Measurements from ENCODE around the gene VAPA. TPM values are rescaled to one million over a fixed set of nuclear protein-coding genes. Genes with fewer than 3 reads are reported as not detected.

VAPA gene
- total and polyA plus RNA-seq, 9 of the 15 experiments (the other 6 are each of a cell fraction or from before 2014, with no cell fraction given): 219 to 902 (median 526) TPM

DNA sequence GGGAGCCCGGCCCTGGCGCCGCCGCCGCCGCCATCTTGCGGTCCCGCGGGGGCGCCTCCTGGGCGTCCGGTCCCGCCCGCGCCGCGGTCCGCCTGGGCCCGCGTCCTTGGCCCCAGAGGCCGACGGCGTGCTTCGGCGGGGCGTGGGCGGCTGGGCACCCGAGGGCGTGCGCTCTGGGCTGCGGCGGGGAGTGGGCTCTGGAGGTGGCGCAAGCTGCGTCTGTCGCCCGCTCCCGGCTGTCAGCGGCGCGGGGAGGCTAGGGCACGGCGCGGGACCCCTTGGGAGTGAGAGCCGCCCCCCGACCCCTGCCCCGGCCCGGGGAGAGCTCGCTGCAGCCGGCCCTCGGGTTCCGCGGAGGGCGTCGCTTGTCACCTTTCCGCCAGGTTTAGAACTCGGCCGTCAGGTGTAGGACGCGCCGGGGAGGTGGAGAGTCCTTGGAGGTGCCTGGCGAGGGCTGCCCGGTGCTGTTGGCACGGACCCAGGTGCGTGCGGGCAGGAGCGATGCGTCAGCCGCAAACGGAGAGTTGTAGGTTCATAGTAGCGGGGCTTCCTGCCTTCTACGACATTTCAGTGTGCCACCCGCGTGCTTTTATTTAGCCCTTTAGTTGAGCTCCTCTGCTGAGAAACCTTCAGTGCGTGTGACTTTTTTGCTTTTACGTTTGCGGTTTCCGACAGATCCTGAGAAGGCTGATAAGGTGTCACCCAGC is 921 bp downstream of the VAPA start (continued):
- TF ChIP-seq, protein P1, sequence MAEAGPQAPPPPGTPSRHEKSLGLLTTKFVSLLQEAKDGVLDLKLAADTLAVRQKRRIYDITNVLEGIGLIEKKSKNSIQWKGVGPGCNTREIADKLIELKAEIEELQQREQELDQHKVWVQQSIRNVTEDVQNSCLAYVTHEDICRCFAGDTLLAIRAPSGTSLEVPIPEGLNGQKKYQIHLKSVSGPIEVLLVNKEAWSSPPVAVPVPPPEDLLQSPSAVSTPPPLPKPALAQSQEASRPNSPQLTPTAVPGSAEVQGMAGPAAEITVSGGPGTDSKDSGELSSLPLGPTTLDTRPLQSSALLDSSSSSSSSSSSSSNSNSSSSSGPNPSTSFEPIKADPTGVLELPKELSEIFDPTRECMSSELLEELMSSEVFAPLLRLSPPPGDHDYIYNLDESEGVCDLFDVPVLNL (CRISPR knock-in tag; IDR thresholded peaks at IDR 0.05; ENCODE audit: low read depth): no peak
- TF ChIP-seq NCOA1 (IDR thresholded peaks at IDR 0.05; ENCODE audit: low read depth) (no peak), CBX3 (IDR thresholded peaks at IDR 0.05; ENCODE audit: borderline replicate concordance in 1 of 2, low read length in 2 of 2) (peak in 1 of 2 experiments; percentile 48; a peak in 1 of 3 replicates), NR2F6 (CRISPR knock-in tag; IDR thresholded peaks at IDR 0.05) (peak; percentile 75; the same call in 1 of the 2 replicates), ETS2 (tag; IDR thresholded peaks at IDR 0.05; ENCODE audit: borderline replicate concordance, poor library complexity, severe bottlenecking) (no peak), TCFL5 (CRISPR knock-in tag; conservative IDR thresholded peaks at IDR 0.05) (0 out of 2 replicates have a peak, but pooled peaks have one; percentile 55), SOX6 (IDR thresholded peaks at IDR 0.05) (peak; percentile 56; the same call in 1 of the 2 replicates), SMARCC2 (IDR thresholded peaks at IDR 0.05; ENCODE audit: low read depth) (no peak), SLC30A9 (CRISPR knock-in tag; IDR thresholded peaks at IDR 0.05) (no peak), TBP (optimal IDR thresholded peaks at IDR 0.05; ENCODE audit: low read depth, low read length) (peak; percentile 77), FOXK1 (CRISPR knock-in tag; IDR thresholded peaks at IDR 0.05; ENCODE audit: borderline replicate concordance) (no peak; the same call in 1 of the 2 replicates), KDM5B (IDR thresholded peaks at IDR 0.05; ENCODE audit: insufficient replicate concordance, low read depth, low read length) (peak; percentile 61), TCF3 (CRISPR knock-in tag; IDR thresholded peaks at IDR 0.05) (peak; percentile 73), PTRF (tag; IDR thresholded peaks at IDR 0.05) (no peak), PML (IDR thresholded peaks at IDR 0.05; ENCODE audit: low read length) (peak; percentile 46; the same call in 1 of the 2 replicates), RB1 (IDR thresholded peaks at IDR 0.05; ENCODE audit: low read depth) (no peak), L3MBTL2 (IDR thresholded peaks at IDR 0.05) (peak; percentile 59; the same call in 1 of the 2 replicates), BCL6 (CRISPR knock-in tag; IDR thresholded peaks at IDR 0.05) (no peak), XRCC4 (IDR thresholded peaks at IDR 0.05; ENCODE audit: extremely low read depth, insufficient read depth, insufficient read length) (no peak), PTTG1 (tag; IDR thresholded peaks at IDR 0.05; ENCODE audit: low read depth) (no peak), CC2D1A (IDR thresholded peaks at IDR 0.05) (no peak; the same call in 1 of the 2 replicates), FOS (IDR thresholded peaks at IDR 0.05; ENCODE audit: extremely low read depth, insufficient read length) (no peak)
- TF ChIP-seq, protein P2, sequence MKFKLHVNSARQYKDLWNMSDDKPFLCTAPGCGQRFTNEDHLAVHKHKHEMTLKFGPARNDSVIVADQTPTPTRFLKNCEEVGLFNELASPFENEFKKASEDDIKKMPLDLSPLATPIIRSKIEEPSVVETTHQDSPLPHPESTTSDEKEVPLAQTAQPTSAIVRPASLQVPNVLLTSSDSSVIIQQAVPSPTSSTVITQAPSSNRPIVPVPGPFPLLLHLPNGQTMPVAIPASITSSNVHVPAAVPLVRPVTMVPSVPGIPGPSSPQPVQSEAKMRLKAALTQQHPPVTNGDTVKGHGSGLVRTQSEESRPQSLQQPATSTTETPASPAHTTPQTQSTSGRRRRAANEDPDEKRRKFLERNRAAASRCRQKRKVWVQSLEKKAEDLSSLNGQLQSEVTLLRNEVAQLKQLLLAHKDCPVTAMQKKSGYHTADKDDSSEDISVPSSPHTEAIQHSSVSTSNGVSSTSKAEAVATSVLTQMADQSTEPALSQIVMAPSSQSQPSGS (CRISPR knock-in tag; IDR thresholded peaks at IDR 0.05): no peak
- TF ChIP-seq, protein P3, sequence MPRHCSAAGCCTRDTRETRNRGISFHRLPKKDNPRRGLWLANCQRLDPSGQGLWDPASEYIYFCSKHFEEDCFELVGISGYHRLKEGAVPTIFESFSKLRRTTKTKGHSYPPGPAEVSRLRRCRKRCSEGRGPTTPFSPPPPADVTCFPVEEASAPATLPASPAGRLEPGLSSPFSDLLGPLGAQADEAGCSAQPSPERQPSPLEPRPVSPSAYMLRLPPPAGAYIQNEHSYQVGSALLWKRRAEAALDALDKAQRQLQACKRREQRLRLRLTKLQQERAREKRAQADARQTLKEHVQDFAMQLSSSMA (CRISPR knock-in tag; IDR thresholded peaks at IDR 0.05): 0 out of 2 replicates have a peak, but pooled peaks have one; percentile 65
- TF ChIP-seq, protein P4, sequence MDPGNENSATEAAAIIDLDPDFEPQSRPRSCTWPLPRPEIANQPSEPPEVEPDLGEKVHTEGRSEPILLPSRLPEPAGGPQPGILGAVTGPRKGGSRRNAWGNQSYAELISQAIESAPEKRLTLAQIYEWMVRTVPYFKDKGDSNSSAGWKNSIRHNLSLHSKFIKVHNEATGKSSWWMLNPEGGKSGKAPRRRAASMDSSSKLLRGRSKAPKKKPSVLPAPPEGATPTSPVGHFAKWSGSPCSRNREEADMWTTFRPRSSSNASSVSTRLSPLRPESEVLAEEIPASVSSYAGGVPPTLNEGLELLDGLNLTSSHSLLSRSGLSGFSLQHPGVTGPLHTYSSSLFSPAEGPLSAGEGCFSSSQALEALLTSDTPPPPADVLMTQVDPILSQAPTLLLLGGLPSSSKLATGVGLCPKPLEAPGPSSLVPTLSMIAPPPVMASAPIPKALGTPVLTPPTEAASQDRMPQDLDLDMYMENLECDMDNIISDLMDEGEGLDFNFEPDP (CRISPR knock-in tag; IDR thresholded peaks at IDR 0.05): 0 out of 2 replicates have a peak, but pooled peaks have one; percentile 21
